Peyer's patch (tissue), 4 donors: ENCODE data around the gene NFKB1. TPM values are rescaled to one million over a fixed set of nuclear protein-coding genes. Genes with fewer than 3 reads are reported as not detected.

Experiments used
- DNase-seq, 3 donors: peaks; one replicate each; pipeline ENCODE4 v3.0.0-alpha.2; 2017 to 2019
- H3K27ac ChIP-seq, 4 donors: fragments of 200-600 bp; sonication (generic); one replicate each; pipeline ENCODE4 v1.5.1; 2016 to 2019
- H3K27me3 ChIP-seq, 2 donors: fragments of 200-600 bp; sonication (generic); one replicate each; pipeline ENCODE4 v1.5.1; 2019
- H3K36me3 ChIP-seq, 3 donors: fragments of 200-600 bp; sonication (generic); one replicate each; pipeline ENCODE4 v1.5.1; 2016 to 2019
- H3K4me1 ChIP-seq, 4 donors: fragments of 200-600 bp; sonication (generic); one replicate each; pipeline ENCODE4 v1.5.1; 2016 to 2019
- H3K4me3 ChIP-seq, 4 donors: fragments of 200-600 bp; sonication (generic); 1 replicate in 3 of 4; 2 replicates in 1 of 4; pipeline ENCODE4 v1.5.1; 2016 to 2019; ENCODE audit warnings: mild to moderate bottlenecking in 1 of 4
- H3K9me3 ChIP-seq, 4 donors: fragments of 200-600 bp; sonication (generic); one replicate each; pipeline ENCODE4 v1.5.1; 2016 to 2019; ENCODE audit warnings: mild to moderate bottlenecking in 1 of 4
- POLR2A ChIP-seq, 2 donors: fragments of 450-650 bp; IDR thresholded peaks; one replicate each; pipeline ENCODE4 v1.5.1; 2017; ENCODE audit warnings: antibody characterized with exemption in 2 of 2, mild to moderate bottlenecking in 2 of 2, moderate library complexity in 2 of 2
- total RNA-seq, 4 donors: library from RNA; depleted of rRNA; stranded (reverse); fragments of >200 nt; gene quantifications; one replicate each; pipeline ENCODE4 v1.1.0, GENCODE V29; 2016
- TF ChIP-seq, protein P1 (sequence below), 6 experiments: fragments of 450-650 bp in 4 of 6; fragments of 200-600 bp in 2 of 6; sonication (generic) in 1 of 6; IDR thresholded peaks; one replicate each; pipeline ENCODE4 v1.5.1; 2017 to 2019; ENCODE audit warnings: antibody characterized with exemption in 6 of 6, mild to moderate bottlenecking in 3 of 6, moderate library complexity in 1 of 6

Gene NFKB1
- total RNA-seq, 4 donors from 2014 or later, result 20.7 to 58.6 (median 24.5) TPM

DNA sequence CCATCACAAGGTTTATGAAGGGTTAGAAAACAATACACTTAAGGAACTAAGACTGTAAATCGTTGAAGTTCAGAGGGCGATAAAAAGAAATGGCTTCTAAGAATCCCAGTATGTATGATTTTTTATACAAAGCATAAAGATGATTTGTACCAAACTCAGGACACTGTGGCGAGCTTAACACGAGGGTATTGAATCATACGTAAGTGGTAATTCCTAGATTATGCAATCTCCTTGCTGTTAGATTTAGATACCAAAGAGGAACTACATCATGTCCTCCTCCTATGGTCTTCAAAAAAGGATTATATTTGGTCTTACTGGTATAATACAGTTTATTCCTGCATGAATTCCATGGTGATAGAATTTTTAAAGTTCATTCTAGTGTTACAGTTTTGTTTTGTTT lies 23.9 kb downstream of the NFKB1 start:
- H3K27me3 ChIP-seq, result no peaks in the 10 kb centered on the region
- H3K27ac ChIP-seq, result no peak overlapping the region
- H3K4me3 ChIP-seq, result no peak overlapping the region
- no peaks in the 10 kb centered on the region for H3K9me3 ChIP-seq
- H3K4me1 ChIP-seq, result peaks cover 0 to 3% (median 0%) of the 10 kb centered on the region in 4 donors
- peaks cover 0 to 2% (median 0%) of the 10 kb centered on the region in 3 donors for H3K36me3 ChIP-seq
- no peak for DNase-seq
- no peak for TF ChIP-seq POLR2A (IDR thresholded peaks at IDR 0.05)
- TF ChIP-seq, protein P1, sequence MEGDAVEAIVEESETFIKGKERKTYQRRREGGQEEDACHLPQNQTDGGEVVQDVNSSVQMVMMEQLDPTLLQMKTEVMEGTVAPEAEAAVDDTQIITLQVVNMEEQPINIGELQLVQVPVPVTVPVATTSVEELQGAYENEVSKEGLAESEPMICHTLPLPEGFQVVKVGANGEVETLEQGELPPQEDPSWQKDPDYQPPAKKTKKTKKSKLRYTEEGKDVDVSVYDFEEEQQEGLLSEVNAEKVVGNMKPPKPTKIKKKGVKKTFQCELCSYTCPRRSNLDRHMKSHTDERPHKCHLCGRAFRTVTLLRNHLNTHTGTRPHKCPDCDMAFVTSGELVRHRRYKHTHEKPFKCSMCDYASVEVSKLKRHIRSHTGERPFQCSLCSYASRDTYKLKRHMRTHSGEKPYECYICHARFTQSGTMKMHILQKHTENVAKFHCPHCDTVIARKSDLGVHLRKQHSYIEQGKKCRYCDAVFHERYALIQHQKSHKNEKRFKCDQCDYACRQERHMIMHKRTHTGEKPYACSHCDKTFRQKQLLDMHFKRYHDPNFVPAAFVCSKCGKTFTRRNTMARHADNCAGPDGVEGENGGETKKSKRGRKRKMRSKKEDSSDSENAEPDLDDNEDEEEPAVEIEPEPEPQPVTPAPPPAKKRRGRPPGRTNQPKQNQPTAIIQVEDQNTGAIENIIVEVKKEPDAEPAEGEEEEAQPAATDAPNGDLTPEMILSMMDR (IDR thresholded peaks at IDR 0.05), result no peak

- Histone ChIP-seq H3K36me3 (peaks cover 0 to 6% (median 0%) of the 10 kb centered on the region in 3 donors), H3K4me3 (no peak overlapping the region), H3K9me3 (no peaks in the 10 kb centered on the region), H3K27me3 (no peaks in the 10 kb centered on the region), H3K27ac (no peak overlapping the region), H3K4me1 (peaks cover 0 to 3% (median 0%) of the 10 kb centered on the region in 4 donors)
- TF ChIP-seq, protein P1 (IDR thresholded peaks at IDR 0.05), result no peak
- no peak for TF ChIP-seq POLR2A (IDR thresholded peaks at IDR 0.05)
- no peak for DNase-seq
Observed at GRCh38 chr4:102525504-102525903, 24.3 kb downstream of the NFKB1 start.

DNA sequence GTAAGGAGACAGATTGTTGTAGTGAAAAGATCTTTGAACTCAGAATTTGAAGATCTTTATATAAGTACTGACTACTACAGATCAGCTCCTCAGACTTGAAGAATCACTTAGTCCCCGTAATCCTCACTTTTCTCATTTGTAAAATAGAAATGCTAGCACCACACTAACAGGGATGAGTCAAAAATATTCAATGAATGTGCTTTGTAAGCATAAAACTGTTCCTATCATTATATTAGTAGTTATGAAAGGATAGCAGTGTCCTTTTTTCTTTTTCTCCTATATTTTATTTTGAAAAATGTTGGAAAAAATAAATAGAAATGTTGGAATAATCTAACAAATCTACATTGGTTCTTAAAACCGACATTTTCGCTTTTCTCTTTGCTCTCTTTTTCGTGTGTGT lies 25.4 kb downstream of the NFKB1 start:
- no peak for DNase-seq
- Histone ChIP-seq H3K4me3 (no peak overlapping the region), H3K27ac (no peak overlapping the region), H3K4me1 (peaks cover 0 to 1% (median 0%) of the 10 kb centered on the region in 4 donors), H3K27me3 (no peaks in the 10 kb centered on the region), H3K9me3 (no peaks in the 10 kb centered on the region), H3K36me3 (peaks cover 0 to 9% (median 0%) of the 10 kb centered on the region in 3 donors)
- TF ChIP-seq POLR2A (IDR thresholded peaks at IDR 0.05), result no peak
- TF ChIP-seq, protein P1 (IDR thresholded peaks at IDR 0.05), result no peak

DNA sequence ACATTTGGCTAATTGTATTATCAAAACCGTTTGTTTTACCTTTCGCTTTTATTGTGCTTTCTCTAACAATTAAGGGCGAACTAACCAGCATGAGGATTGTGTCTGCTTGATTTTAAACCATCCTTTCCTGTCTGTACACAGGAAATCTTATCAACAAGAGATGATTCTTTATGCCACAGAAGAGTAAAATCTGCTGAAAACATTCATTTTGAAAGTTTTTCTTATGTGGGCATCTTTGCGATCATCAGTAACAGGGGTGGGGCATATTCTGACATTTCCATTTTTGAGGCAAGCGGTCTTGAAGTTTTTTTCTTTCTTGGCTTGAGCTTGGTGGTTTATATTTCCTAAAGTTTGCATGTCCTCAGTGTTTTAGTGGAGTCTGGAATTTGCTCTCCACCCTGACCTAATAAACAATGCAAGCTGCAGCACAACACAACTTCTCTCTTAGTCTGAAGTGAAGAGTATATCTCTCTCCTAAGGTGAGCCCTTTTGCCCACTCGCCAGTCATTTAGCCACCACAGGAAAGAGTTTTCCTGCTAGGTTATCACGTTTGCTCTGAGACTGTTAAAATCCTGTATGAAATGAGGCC lies 26.6 kb downstream of the NFKB1 start:
- H3K9me3 ChIP-seq, result no peaks in the 10 kb centered on the region
- H3K4me3 ChIP-seq, result no peak overlapping the region
- no peak overlapping the region for H3K27ac ChIP-seq
- TF ChIP-seq, protein P1 (IDR thresholded peaks at IDR 0.05), result no peak
- TF ChIP-seq POLR2A (IDR thresholded peaks at IDR 0.05), result no peak
- H3K27me3 ChIP-seq, result no peaks in the 10 kb centered on the region
- no peaks in the 10 kb centered on the region for H3K4me1 ChIP-seq
- no peak for DNase-seq
- H3K36me3 ChIP-seq, result peaks cover 0 to 9% (median 0%) of the 10 kb centered on the region in 3 donors

- H3K27me3 ChIP-seq, result no peaks in the 10 kb centered on the region
- H3K36me3 ChIP-seq, result peaks cover 0 to 9% (median 0%) of the 10 kb centered on the region in 3 donors
- DNase-seq, result no peak
- H3K4me1 ChIP-seq, result no peaks in the 10 kb centered on the region
- no peaks in the 10 kb centered on the region for H3K9me3 ChIP-seq
- TF ChIP-seq POLR2A (IDR thresholded peaks at IDR 0.05), result no peak
- TF ChIP-seq, protein P1 (IDR thresholded peaks at IDR 0.05), result no peak
- no peak overlapping the region for H3K27ac ChIP-seq
- no peak overlapping the region for H3K4me3 ChIP-seq
Observed at GRCh38 chr4:102529977-102530376, 28.8 kb downstream of the NFKB1 start.
